Neuronal stem cell (in vitro differentiated cells): Measurements from ENCODE around the gene FGA.

Experiments
- DNase-seq: peaks from one replicate; pipeline ENCODE4 v3.0.0-alpha.2; 2013; ENCODE audit warnings: low spot score
- H2AFZ ChIP-seq: one replicate; pipeline ENCODE4 v1.6.1; 2013; ENCODE audit warnings: mild to moderate bottlenecking, low read length, inconsistent platforms
- H2AK5ac ChIP-seq: 2 replicates; pipeline ENCODE4 v1.6.1; 2013; ENCODE audit warnings: low read depth, mild to moderate bottlenecking, inconsistent platforms, low read length, moderate library complexity, mixed read lengths
- H2BK120ac ChIP-seq: 2 replicates; pipeline ENCODE4 v1.6.1; 2013; ENCODE audit warnings: low read depth, mild to moderate bottlenecking, inconsistent platforms, low read length, moderate library complexity, mixed read lengths
- H2BK12ac ChIP-seq: one replicate; pipeline ENCODE4 v1.6.1; 2013; ENCODE audit warnings: low read length, inconsistent platforms
- H2BK15ac ChIP-seq: 2 replicates; pipeline ENCODE4 v1.6.1; 2013; ENCODE audit warnings: mild to moderate bottlenecking, low read length, inconsistent platforms, mixed read lengths
- H2BK5ac ChIP-seq: one replicate; pipeline ENCODE4 v1.6.1; 2013; ENCODE audit warnings: inconsistent platforms, mild to moderate bottlenecking, low read length, moderate library complexity
- H3K14ac ChIP-seq: one replicate; pipeline ENCODE4 v1.6.1; 2013; ENCODE audit warnings: low read length, inconsistent platforms
- H3K18ac ChIP-seq: 2 replicates; pipeline ENCODE4 v1.6.1; 2013; ENCODE audit warnings: low read length, inconsistent platforms
- H3K23ac ChIP-seq: 2 replicates; pipeline ENCODE4 v1.6.1; 2013; ENCODE audit warnings: low read depth, mild to moderate bottlenecking, mixed read lengths, low read length, inconsistent platforms; ENCODE audit not compliant: poor library complexity
- H3K27ac ChIP-seq: replicated peaks from 3 replicates; pipeline ENCODE4 v1.5.1; 2013; ENCODE audit warnings: low read length, inconsistent platforms
- H3K27me3 ChIP-seq, 3 experiments: 2 replicates each; pipeline ENCODE4 v1.6.1; 2013; ENCODE audit warnings: low read length in 3 of 3, mild to moderate bottlenecking in 2 of 3, inconsistent platforms in 1 of 3, low read depth in 1 of 3, mixed read lengths in 1 of 3, moderate library complexity in 1 of 3; ENCODE audit not compliant: control insufficient read depth in 3 of 3, insufficient read depth in 3 of 3
- H3K36me3 ChIP-seq, 2 donors: replicated peaks in 1 of 2; 2 replicates each; pipeline ENCODE4 v1.6.1; 2013; ENCODE audit warnings: low read length in 2 of 2; ENCODE audit not compliant: control insufficient read depth in 2 of 2, insufficient read depth in 2 of 2
- H3K4ac ChIP-seq: 2 replicates; pipeline ENCODE4 v1.6.1; 2013; ENCODE audit warnings: inconsistent platforms, mild to moderate bottlenecking, low read length, moderate library complexity
- H3K4me1 ChIP-seq, 2 donors: 1 replicate in 1 of 2; 2 replicates in 1 of 2; pipeline ENCODE4 v1.6.1; 2013; ENCODE audit warnings: low read length in 2 of 2, low read depth in 1 of 2; ENCODE audit not compliant: control insufficient read depth in 2 of 2, insufficient read depth in 1 of 2
- H3K4me2 ChIP-seq: one replicate; pipeline ENCODE4 v1.6.1; 2013; ENCODE audit warnings: mild to moderate bottlenecking, low read length, inconsistent platforms; ENCODE audit not compliant: insufficient read depth, poor library complexity, severe bottlenecking
- H3K4me3 ChIP-seq, 2 donors: 2 replicates each; pipeline ENCODE4 v1.5.1; 2013; ENCODE audit warnings: low read length in 2 of 2, mild to moderate bottlenecking in 2 of 2, inconsistent platforms in 1 of 2, moderate library complexity in 1 of 2
- H3K79me1 ChIP-seq: one replicate; pipeline ENCODE4 v1.6.1; 2013; ENCODE audit warnings: low read depth, mild to moderate bottlenecking, inconsistent platforms, low read length, moderate library complexity
- H3K9ac ChIP-seq: one replicate; pipeline ENCODE4 v1.6.1; 2013; ENCODE audit warnings: mild to moderate bottlenecking, low read depth, low read length, inconsistent platforms; ENCODE audit not compliant: poor library complexity
- H3K9me3 ChIP-seq, 2 donors: replicated peaks in 1 of 2; 2 replicates each; pipeline versions ENCODE3 to v1.6.1; 2013; ENCODE audit warnings: low read length in 2 of 2, mild to moderate bottlenecking in 2 of 2, inconsistent platforms in 1 of 2, low read depth in 1 of 2, mixed read lengths in 1 of 2, moderate library complexity in 1 of 2; ENCODE audit not compliant: control insufficient read depth in 2 of 2, insufficient read depth in 1 of 2
- H4K8ac ChIP-seq: one replicate; pipeline ENCODE4 v1.6.1; 2013; ENCODE audit warnings: low read depth, mild to moderate bottlenecking, inconsistent platforms, low read length, moderate library complexity
- H4K91ac ChIP-seq: one replicate; pipeline ENCODE4 v1.6.1; 2013; ENCODE audit warnings: low read length, low read depth, mild to moderate bottlenecking, inconsistent platforms; ENCODE audit not compliant: poor library complexity
- WGBS, 2 donors: extraction: QIAGEN DNeasy Blood & Tissue Kit; methylation state at CpG; one replicate each; pipeline ENCODE4 v1.1.7; 2013; ENCODE audit warnings: missing lambda C conversion rate in 2 of 2, mixed read lengths in 1 of 2; ENCODE audit not compliant: insufficient read length in 2 of 2, insufficient replicate concordance in 1 of 2; ENCODE audit errors: extremely low coverage in 2 of 2; 5-methylcytosine and 5-hydroxymethylcytosine counted together

The FGA gene

GRCh38 chr4:154603033-154603943, 12.7 kb upstream of the FGA start:
- no peaks in the 10 kb centered on the region for H3K36me3 ChIP-seq
- H3K79me1 ChIP-seq: no peaks in the 10 kb centered on the region
- no peak overlapping the region for H2BK12ac ChIP-seq
- no peaks in the 10 kb centered on the region for H3K27me3 ChIP-seq
- no peak overlapping the region for H2AK5ac ChIP-seq
- no peak overlapping the region for H4K8ac ChIP-seq
- no peaks in the 10 kb centered on the region for H3K4me1 ChIP-seq
- H2BK15ac ChIP-seq: no peak overlapping the region
- H3K9ac ChIP-seq: no peak overlapping the region
- no peak overlapping the region for H3K23ac ChIP-seq
- no peak overlapping the region for H3K4me2 ChIP-seq
- H3K4me3 ChIP-seq: no peak overlapping the region
- no peak overlapping the region for H4K91ac ChIP-seq
- H2BK120ac ChIP-seq: no peak overlapping the region
- H3K9me3 ChIP-seq: no peaks in the 10 kb centered on the region
- no peak overlapping the region for H3K27ac ChIP-seq
- no peak overlapping the region for H3K14ac ChIP-seq
- no CpG with 5 or more reads among the region's 6 CpGs for WGBS, 2 donors
- DNase-seq: no peak
- no peak overlapping the region for H2AFZ ChIP-seq
- no peak overlapping the region for H2BK5ac ChIP-seq
- no peak overlapping the region for H3K18ac ChIP-seq
- no peak overlapping the region for H3K4ac ChIP-seq

GRCh38 chr4:154602404-154603020, 12.0 kb upstream of the FGA start:
- Histone ChIP-seq H3K14ac (no peak overlapping the region), H3K18ac (no peak overlapping the region), H3K23ac (no peak overlapping the region), H3K79me1 (no peaks in the 10 kb centered on the region), H4K91ac (no peak overlapping the region), H2BK12ac (no peak overlapping the region), H2BK120ac (no peak overlapping the region), H3K27me3 (no peaks in the 10 kb centered on the region), H3K4ac (no peak overlapping the region), H3K4me2 (no peak overlapping the region), H4K8ac (no peak overlapping the region), H2AK5ac (no peak overlapping the region), H2BK15ac (no peak overlapping the region), H2BK5ac (no peak overlapping the region), H3K27ac (no peak overlapping the region), H3K36me3 (no peaks in the 10 kb centered on the region), H3K4me3 (no peak overlapping the region), H3K4me1 (no peaks in the 10 kb centered on the region), H2AFZ (no peak overlapping the region), H3K9me3 (no peaks in the 10 kb centered on the region), H3K9ac (no peak overlapping the region)
- DNase-seq: no peak
- WGBS, 2 donors: no CpG with 5 or more reads among the region's 1 CpG

GRCh38 chr4:154597798-154598774, 7.5 kb upstream of the FGA start:
- no peaks in the 10 kb centered on the region for H3K79me1 ChIP-seq
- H3K23ac ChIP-seq: no peak overlapping the region
- no peak overlapping the region for H3K9ac ChIP-seq
- no peak overlapping the region for H2AK5ac ChIP-seq
- H4K8ac ChIP-seq: no peak overlapping the region
- H2AFZ ChIP-seq: no peak overlapping the region
- no peaks in the 10 kb centered on the region for H3K4me1 ChIP-seq
- H3K4me2 ChIP-seq: no peak overlapping the region
- no peak overlapping the region for H2BK120ac ChIP-seq
- no peak for DNase-seq
- no peak overlapping the region for H3K4me3 ChIP-seq
- H2BK5ac ChIP-seq: no peak overlapping the region
- no peak overlapping the region for H2BK12ac ChIP-seq
- H3K27ac ChIP-seq: no peak overlapping the region
- no peak overlapping the region for H3K4ac ChIP-seq
- no peak overlapping the region for H3K14ac ChIP-seq
- no peak overlapping the region for H4K91ac ChIP-seq
- H3K9me3 ChIP-seq: no peaks in the 10 kb centered on the region
- no peak overlapping the region for H2BK15ac ChIP-seq
- H3K27me3 ChIP-seq: no peaks in the 10 kb centered on the region
- H3K36me3 ChIP-seq: no peaks in the 10 kb centered on the region
- H3K18ac ChIP-seq: no peak overlapping the region
- no CpG with 5 or more reads among the region's 7 CpGs for WGBS, 2 donors
